HG02884 (cell line): ENCODE data around the gene PCDHGA7.
"Not testable (repeated sequence)": the region's sequence is repeated elsewhere in the genome, so short reads cannot be mapped to it uniquely, and the experiment has no call there.

Experiments
- ATAC-seq: cut with Tn5 transposase; IDR thresholded peaks from one replicate; pipeline ENCODE4 v1.9.1; 2021; ENCODE audit warnings: mild to moderate bottlenecking, moderate library complexity; ENCODE audit not compliant: unreplicated experiment

PCDHGA7 gene

DNA sequence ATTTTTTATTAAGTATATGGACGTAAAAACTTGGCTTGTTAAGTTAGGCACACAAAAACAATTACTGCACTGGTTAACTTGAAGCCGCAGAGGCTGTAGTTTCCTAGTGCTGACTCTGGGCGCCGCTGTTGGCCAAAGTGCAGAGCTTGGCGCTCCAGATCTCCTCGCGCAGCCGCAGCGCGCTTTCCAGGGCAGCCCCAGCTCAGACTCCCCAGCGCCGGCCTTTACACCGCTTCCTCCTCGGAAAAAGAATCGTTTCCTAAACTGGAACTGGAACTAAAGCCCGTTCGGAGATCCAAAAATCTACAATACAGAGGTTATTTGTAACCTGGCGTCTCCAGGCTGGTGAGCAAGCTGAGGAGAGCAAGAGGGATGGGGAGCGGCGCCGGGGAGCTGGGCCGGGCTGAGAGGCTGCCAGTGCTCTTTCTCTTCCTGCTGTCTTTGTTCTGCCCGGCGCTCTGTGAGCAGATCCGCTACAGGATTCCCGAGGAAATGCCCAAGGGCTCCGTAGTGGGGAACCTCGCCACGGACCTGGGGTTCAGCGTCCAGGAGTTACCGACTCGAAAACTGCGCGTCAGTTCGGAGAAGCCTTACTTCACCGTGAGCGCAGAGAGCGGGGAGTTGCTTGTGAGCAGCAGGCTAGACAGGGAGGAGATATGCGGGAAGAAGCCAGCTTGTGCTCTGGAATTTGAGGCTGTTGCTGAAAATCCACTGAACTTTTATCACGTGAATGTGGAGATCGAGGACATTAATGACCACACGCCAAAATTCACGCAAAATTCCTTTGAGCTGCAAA is 15.4 kb downstream of the PCDHGA7 start, which contains the start of gene PCDHGB5:
TSS of gene PCDHGB5 (plus strand) at position 192 of the 796 bp plus-strand sequence. CDS start at position 373, 181 bp downstream.
- ATAC-seq = peak; percentile 63

DNA sequence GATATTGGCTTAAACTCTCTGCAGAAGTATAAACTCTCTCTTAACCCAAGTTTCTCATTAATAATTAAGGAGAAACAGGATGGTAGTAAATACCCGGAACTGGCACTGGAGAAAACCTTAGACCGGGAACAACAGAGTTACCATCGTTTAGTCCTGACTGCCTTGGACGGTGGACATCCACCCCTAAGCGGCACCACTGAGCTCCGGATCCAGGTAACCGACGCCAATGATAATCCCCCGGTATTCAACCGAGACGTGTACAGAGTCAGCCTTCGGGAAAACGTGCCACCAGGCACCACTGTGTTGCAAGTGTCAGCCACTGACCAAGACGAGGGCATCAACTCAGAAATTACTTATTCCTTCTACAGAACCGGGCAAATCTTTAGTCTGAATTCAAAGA is 16.1 kb downstream of the PCDHGA7 start:
- ATAC-seq = no peak

DNA sequence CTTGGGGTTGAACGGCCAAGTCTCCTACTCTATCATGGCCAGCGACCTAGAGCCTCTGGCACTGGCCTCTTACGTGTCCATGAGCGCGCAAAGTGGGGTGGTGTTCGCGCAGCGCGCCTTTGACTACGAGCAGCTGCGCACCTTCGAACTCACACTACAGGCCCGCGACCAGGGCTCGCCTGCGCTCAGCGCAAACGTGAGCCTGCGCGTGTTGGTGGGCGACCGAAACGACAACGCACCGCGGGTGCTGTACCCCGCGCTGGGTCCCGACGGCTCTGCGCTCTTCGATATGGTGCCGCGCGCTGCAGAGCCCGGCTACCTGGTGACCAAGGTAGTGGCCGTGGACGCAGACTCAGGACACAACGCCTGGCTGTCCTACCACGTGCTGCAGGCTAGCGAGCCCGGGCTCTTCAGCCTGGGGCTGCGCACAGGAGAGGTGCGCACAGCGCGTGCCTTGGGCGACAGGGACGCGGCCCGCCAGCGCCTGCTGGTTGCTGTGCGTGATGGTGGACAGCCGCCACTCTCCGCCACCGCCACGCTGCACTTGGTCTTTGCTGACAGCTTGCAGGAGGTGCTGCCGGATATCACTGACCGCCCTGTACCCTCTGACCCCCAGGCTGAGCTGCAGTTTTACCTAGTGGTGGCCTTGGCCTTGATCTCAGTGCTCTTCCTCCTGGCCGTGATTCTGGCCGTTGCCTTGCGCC is 17.2 kb downstream of the PCDHGA7 start:
- no peak for ATAC-seq

DNA sequence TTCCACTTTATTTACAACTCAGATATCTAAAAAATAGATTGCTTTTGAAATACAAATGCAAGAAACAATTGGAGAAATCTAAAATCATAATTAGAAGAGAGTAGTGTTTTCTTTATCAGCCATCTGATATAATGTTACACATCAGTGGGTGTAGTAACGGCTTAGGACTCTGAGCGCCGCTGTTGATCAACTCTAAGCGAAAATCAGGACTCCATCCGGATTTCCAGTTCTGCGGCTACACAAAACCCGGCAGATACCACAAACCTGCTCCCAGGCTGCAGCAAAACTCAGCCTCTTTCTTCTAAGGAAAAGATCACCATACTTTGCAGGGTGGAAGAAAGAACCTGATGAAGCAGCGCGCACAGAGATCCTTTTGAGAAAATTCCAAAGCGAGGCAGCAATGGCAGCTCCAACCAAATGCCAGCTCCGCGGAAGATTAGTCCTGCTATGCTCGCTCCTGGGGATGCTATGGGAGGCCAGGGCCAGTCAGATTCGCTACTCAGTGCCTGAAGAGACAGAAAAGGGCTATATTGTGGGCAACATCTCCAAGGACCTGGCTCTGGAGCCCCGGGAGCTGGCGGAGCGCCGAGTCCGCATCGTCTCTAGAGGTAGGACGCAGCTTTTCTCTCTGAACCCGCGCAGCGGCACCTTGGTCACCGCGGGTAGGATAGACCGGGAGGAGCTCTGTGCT is 20.2 kb downstream of the PCDHGA7 start, which contains the start of gene PCDHGA9:
TSS of gene PCDHGA9 (plus strand) at position 226 of the 691 bp plus-strand sequence. CDS start at position 401, 175 bp downstream.
- ATAC-seq = no peak

DNA sequence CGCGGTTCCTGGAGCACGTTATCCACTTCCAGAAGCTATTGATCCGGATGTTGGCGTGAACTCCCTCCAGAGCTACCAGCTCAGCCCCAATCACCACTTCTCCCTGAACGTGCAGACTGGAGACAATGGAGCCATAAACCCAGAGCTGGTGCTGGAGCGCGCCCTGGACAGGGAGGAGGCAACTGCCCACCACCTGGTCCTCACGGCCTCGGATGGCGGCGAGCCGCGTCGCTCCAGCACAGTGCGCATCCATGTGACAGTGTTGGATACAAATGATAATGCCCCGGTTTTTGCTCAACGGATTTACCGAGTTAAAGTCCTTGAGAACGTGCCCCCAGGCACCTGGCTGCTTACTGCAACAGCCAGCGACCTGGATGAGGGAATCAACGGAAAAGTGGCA is 20.8 kb downstream of the PCDHGA7 start:
- no peak for ATAC-seq

DNA sequence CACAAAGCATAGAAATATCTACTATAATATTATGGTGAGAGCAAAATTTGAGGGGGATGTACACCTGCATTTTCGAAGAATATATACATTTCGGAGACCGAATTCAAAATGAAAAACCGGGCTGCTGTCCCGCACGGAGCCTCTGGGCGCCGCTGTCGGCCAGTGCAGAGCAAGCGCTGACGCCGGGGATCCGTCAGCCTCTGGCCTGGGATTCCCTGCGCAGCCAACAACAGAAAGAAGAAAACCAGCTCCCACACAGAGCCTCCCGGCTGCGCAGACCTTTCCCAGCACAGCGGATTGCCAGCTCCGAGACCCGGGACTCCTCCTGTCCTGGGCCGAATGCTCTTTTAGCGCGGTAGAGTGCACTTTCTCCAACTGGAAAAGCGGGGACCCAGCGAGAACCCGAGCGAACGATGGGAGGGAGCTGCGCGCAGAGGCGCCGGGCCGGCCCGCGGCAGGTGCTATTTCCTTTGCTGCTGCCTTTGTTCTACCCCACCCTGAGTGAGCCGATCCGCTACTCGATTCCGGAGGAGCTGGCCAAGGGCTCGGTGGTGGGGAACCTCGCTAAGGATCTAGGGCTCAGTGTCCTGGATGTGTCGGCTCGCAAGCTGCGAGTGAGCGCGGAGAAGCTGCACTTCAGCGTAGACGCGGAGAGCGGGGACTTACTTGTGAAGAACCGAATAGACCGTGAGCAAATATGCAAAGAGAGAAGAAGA is 25.4 kb downstream of the PCDHGA7 start, which contains the start of gene PCDHGB6:
TSS of gene PCDHGB6 (plus strand) at position 232 of the 716 bp plus-strand sequence. CDS start at position 414, 182 bp downstream.
- peak; percentile 68 for ATAC-seq

DNA sequence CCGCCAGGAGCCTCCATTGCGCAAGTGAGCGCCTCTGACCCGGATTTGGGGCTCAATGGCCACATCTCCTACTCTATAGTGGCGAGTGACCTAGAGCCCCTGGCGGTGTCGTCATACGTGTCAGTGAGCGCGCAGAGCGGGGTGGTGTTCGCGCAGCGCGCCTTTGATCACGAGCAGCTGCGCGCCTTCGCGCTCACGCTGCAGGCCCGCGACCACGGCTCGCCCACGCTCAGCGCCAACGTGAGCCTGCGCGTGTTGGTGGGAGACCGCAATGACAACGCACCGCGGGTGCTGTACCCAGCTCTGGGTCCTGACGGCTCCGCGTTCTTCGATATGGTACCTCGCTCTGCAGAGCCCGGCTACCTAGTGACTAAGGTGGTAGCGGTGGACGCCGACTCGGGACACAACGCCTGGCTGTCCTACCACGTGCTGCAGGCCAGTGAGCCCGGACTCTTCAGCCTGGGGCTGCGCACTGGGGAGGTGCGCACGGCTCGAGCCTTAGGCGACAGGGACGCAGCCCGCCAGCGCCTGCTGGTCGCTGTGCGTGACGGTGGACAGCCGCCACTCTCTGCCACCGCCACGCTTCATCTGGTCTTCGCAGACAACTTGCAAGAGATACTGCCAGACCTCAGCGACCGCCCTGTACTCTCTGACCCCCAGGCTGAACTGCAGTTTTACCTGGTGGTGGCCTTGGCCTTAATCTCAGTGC is 27.2 kb downstream of the PCDHGA7 start:
- ATAC-seq = no peak

DNA sequence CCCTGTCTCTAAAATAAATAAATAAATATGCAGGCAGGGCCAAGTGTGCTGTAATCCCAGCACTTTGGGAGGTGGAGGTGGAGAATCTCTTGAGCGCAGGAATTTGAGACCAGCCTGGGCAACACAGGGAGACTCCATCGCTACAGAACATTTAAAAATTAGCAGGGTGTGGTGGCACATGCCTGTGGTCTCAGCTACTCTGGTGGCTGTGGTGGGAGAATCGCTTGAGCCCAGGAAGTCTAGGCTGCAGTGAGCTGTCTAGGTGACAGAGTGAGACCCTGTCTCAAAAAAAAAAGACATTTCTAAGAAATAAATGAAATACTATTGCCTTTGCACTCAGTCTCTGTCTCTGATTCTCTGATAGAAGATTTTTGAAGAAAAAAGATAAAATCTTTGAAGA is 29.0 kb downstream of the PCDHGA7 start:
- ATAC-seq = no peak

DNA sequence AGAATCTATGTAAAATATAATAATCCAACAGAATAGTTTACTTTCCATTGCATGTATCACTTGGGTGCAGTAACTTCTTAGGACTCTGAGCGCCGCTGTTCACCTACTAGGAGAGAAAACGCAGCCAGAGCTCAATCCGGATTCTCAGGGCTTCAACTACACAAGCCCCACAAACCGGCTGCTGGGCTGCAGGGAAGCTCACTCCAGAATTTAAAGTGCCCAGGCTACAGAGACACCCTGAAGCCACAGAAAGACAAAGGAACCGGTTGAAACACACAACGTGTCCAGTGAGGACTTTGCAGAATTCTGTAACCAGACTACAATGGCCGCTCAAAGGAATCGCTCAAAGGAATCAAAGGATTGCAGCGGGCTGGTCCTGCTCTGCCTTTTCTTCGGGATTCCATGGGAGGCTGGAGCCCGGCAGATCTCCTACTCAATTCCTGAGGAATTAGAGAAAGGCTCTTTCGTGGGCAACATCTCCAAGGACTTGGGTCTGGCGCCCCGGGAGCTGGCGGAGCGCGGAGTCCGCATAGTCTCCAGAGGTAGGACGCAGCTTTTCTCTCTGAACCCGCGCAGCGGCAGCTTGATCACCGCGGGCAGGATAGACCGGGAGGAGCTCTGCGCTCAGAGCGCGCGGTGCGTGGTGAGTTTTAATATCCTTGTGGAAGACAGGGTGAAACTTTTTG is 30.5 kb downstream of the PCDHGA7 start, which contains the start of gene PCDHGA10:
TSS of gene PCDHGA10 (plus strand) at position 134 of the 686 bp plus-strand sequence. CDS start at position 323, 189 bp downstream.
- peak; percentile 72 for ATAC-seq

DNA sequence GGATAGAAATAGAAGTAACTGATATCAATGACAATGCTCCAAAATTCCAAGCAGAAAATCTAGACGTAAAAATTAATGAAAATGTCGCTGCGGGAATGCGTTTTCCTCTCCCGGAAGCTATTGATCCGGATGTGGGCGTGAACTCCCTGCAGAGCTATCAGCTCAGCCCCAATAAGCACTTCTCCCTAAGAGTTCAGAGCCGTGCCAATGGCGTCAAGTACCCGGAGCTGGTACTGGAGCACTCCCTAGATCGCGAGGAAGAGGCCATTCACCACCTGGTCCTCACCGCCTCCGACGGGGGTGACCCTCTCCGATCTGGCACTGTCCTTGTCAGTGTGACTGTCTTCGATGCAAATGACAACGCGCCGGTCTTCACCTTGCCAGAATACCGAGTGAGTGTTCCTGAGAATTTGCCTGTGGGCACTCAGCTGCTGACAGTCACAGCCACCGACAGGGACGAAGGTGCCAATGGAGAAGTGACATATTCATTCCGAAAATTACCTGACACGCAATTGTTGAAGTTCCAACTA is 31.1 kb downstream of the PCDHGA7 start:
- ATAC-seq = no peak

DNA sequence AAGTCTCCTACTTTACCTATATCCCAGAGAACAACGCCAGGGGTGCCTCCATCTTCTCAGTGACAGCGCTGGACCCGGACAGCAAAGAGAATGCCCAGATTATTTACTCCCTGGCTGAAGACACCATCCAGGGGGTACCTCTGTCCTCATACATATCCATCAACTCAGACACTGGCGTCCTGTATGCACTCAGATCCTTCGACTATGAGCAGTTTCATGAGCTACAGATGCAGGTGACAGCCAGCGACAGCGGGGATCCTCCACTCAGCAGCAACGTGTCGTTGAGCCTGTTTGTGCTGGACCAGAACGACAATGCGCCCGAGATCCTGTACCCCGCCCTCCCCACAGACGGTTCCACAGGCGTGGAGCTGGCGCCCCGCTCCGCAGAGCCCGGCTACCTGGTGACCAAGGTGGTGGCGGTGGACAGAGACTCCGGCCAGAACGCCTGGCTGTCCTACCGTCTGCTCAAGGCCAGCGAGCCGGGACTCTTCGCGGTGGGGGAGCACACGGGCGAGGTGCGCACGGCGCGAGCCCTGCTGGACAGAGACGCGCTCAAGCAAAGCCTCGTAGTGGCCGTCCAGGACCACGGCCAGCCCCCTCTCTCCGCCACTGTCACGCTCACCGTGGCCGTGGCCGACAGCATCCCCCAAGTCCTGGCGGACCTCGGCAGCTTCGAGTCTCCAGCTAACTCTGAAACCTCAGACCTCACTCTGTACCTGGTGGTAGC is 32.2 kb downstream of the PCDHGA7 start:
- ATAC-seq = not testable (repeated sequence)

DNA sequence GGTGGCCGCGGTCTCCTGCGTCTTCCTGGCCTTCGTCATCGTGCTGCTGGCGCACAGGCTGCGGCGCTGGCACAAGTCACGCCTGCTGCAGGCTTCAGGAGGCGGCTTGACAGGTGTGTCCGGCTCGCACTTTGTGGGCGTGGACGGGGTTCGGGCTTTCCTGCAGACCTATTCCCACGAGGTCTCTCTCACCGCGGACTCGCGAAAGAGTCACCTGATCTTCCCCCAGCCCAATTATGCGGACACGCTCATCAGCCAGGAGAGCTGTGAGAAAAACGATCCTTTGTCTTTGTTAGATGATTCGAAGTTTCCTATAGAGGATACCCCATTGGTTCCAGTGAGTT is 32.7 kb downstream of the PCDHGA7 start:
- not testable (repeated sequence) for ATAC-seq

DNA sequence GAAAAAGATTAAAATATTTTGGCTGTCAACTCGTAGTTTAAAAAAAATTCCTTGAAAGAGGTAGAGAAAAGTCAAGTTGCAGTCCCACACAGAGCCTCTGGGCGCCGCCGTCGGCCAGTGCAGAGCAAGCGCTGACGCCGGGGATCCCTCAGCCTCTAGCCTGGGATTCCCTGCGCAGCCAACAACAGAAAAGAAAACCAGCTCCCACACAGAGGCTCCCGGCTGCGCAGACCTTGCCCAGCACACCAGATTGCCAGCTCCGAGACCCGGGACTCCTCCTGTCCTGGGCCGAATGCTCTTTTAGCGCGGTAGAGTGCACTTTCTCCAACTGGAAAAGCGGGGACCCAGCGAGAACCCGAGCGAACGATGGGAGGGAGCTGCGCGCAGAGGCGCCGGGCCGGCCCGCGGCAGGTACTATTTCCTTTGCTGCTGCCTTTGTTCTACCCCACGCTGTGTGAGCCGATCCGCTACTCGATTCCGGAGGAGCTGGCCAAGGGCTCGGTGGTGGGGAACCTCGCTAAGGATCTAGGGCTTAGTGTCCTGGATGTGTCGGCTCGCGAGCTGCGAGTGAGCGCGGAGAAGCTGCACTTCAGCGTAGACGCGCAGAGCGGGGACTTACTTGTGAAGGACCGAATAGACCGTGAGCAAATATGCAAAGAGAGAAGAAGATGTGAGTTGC is 35.1 kb downstream of the PCDHGA7 start, which contains the start of gene PCDHGB7:
TSS of gene PCDHGB7 (plus strand) at position 184 of the 679 bp plus-strand sequence. CDS start at position 367, 183 bp downstream.
- ATAC-seq = peak; percentile 76

DNA sequence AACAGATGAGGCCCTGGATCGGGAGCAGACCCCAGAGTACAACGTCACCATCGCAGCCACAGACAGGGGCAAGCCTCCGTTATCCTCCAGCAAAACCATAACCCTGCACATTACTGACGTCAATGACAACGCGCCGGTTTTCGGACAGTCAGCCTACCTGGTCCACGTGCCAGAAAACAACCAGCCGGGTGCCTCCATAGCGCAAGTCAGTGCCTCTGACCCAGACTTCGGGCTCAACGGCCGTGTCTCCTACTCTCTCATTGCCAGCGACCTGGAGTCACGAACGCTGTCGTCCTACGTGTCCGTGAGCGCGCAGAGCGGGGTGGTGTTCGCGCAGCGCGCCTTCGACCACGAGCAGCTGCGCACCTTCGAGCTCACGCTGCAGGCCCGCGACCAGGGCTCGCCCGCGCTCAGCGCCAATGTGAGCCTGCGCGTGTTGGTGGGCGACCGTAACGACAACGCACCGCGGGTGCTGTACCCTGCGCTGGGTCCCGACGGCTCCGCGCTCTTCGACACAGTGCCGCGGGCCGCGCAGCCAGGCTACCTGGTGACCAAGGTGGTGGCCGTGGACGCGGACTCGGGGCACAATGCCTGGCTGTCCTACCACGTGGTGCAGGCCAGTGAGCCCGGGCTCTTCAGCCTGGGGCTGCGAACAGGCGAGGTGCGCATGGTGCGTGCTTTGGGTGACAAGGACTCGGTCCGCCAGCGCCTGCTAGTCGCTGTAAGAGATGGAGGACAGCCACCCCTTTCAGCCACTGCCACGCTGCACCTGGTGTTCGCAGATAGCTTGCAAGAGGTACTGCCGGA is 36.7 kb downstream of the PCDHGA7 start:
- no peak for ATAC-seq

DNA sequence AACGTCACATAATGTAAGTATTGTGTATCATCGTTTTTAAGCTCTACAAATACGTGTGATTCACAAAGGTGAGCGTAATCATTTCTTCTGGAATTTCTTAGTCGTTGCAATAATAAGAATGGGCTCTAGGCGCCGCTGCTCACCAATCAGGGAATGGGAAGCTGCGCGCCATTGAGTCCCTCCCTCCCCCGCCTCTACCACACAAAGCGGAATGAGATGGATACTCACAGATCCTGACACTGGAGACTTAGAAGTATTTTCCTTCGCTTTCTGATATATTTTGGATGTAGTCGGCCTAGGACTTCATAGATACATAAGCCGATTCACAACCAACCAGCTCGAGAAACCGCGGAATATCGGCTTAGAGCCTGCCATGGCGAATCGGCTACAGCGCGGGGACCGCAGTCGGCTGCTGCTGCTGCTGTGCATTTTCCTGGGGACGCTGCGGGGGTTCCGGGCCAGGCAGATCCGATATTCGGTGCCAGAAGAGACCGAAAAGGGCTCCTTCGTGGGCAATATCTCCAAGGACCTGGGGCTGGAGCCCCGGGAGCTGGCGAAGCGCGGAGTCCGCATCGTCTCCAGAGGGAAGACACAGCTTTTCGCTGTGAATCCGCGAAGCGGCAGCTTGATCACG is 38.4 kb downstream of the PCDHGA7 start, which contains the start of gene PCDHGA11:
TSS of gene PCDHGA11 (plus strand) at position 197 of the 634 bp plus-strand sequence. CDS start at position 374, 177 bp downstream.
- ATAC-seq = no peak

DNA sequence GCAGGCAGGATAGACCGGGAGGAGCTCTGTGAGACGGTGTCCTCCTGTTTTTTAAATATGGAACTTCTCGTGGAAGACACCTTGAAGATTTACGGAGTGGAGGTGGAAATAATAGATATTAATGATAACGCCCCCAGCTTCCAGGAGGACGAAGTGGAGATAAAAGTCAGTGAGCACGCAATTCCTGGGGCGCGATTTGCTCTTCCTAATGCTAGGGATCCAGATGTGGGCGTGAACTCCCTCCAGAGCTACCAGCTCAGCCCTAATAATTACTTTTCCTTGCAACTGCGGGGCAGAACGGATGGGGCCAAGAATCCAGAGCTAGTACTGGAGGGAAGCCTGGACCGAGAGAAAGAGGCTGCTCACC is 38.9 kb downstream of the PCDHGA7 start:
- no peak for ATAC-seq
